ENCODE data around the gene SPDYE1.
"Not testable (repeated sequence)": the region's sequence is repeated elsewhere in the genome, so short reads cannot be mapped to it uniquely, and the experiment has no call there.

SPDYE1 gene
- total RNA-seq, result 0 to 0.19 (median 0) reads per million in 3 donors

- H3K4me3 ChIP-seq (ENCODE audit: insufficient read depth, low read depth, low read length, poor library complexity, severe bottlenecking); DNase-seq: not testable (repeated sequence)
Measured at GRCh38 chr7:43997532-43997931, at the start of gene SPDYE1. Gene SPDYE1 (plus strand): TSS chr7:43997897. CDS start chr7:43999950, 2,053 bp downstream.

GRCh38 chr7:43952028-43952427, 45.7 kb upstream of the SPDYE1 start:
- H3K36me3 ChIP-seq (ENCODE audit: control insufficient read depth, insufficient read depth, low read length), result peaks cover 13% of the 10 kb centered on the region
- no peak for DNase-seq
- no peaks in the 10 kb centered on the region for H3K9me3 ChIP-seq (ENCODE audit: control insufficient read depth, low read length)
- no peaks in the 10 kb centered on the region for H3K27me3 ChIP-seq (replicated peaks; ENCODE audit: control insufficient read depth, insufficient read depth, low read length, poor library complexity, severe bottlenecking)
- no peak overlapping the region for H3K4me3 ChIP-seq (ENCODE audit: insufficient read depth, low read depth, low read length, poor library complexity, severe bottlenecking)
- no peak overlapping the region for H3K27ac ChIP-seq (ENCODE audit: insufficient read depth, low read length, poor library complexity, severe bottlenecking)
- H3K4me1 ChIP-seq (ENCODE audit: control insufficient read depth, insufficient read depth, low read length, poor library complexity, severe bottlenecking), result peaks cover 4% of the 10 kb centered on the region

More at GRCh38 chr7:43997532-43997931, at the start of gene SPDYE1:
- H3K27me3 ChIP-seq (replicated peaks; ENCODE audit: control insufficient read depth, insufficient read depth, low read length, poor library complexity, severe bottlenecking); H3K4me1 ChIP-seq (ENCODE audit: control insufficient read depth, insufficient read depth, low read length, poor library complexity, severe bottlenecking); H3K27ac ChIP-seq (ENCODE audit: insufficient read depth, low read length, poor library complexity, severe bottlenecking); H3K36me3 ChIP-seq (ENCODE audit: control insufficient read depth, insufficient read depth, low read length); H3K9me3 ChIP-seq (ENCODE audit: control insufficient read depth, low read length): not testable (repeated sequence)

GRCh38 chr7:43953071-43953470, 44.6 kb upstream of the SPDYE1 start:
- H3K36me3 ChIP-seq (ENCODE audit: control insufficient read depth, insufficient read depth, low read length), result peaks cover 13% of the 10 kb centered on the region
- no peak overlapping the region for H3K27ac ChIP-seq (ENCODE audit: insufficient read depth, low read length, poor library complexity, severe bottlenecking)
- no peaks in the 10 kb centered on the region for H3K9me3 ChIP-seq (ENCODE audit: control insufficient read depth, low read length)
- no peak for DNase-seq
- no peak overlapping the region for H3K4me3 ChIP-seq (ENCODE audit: insufficient read depth, low read depth, low read length, poor library complexity, severe bottlenecking)
- no peaks in the 10 kb centered on the region for H3K27me3 ChIP-seq (replicated peaks; ENCODE audit: control insufficient read depth, insufficient read depth, low read length, poor library complexity, severe bottlenecking)
- peaks cover 4% of the 10 kb centered on the region for H3K4me1 ChIP-seq (ENCODE audit: control insufficient read depth, insufficient read depth, low read length, poor library complexity, severe bottlenecking)

GRCh38 chr7:43954524-43955228, 43.0 kb upstream of the SPDYE1 start:
- Histone ChIP-seq H3K36me3 (ENCODE audit: control insufficient read depth, insufficient read depth, low read length) (peaks cover 9% of the 10 kb centered on the region), H3K27ac (ENCODE audit: insufficient read depth, low read length, poor library complexity, severe bottlenecking) (no peak overlapping the region)
- no peak for DNase-seq

DNA sequence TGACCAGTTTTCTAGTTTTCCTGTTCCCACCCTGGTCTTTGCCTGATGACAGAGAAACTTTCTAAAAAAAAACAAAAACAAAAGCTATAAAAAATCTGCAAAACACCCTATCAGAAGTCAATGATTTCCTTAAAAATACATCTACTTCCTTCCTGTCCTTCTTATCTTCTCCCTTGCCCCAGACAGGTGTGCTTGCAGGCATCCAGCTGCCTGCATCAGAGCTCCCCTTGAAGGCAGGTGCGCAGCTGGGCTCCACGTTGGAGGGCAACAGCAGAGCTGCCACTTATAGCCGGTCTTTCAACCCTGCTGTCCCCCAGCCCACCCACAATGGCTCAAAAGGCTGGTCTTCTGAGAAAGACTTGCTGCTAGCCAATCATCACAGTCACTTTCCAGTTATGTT, 41.7 kb upstream of the SPDYE1 start:
- Histone ChIP-seq H3K9me3 (ENCODE audit: control insufficient read depth, low read length) (no peaks in the 10 kb centered on the region), H3K4me3 (ENCODE audit: insufficient read depth, low read depth, low read length, poor library complexity, severe bottlenecking) (no peak overlapping the region), H3K27ac (ENCODE audit: insufficient read depth, low read length, poor library complexity, severe bottlenecking) (no peak overlapping the region), H3K36me3 (ENCODE audit: control insufficient read depth, insufficient read depth, low read length) (peaks cover 9% of the 10 kb centered on the region), H3K27me3 (replicated peaks; ENCODE audit: control insufficient read depth, insufficient read depth, low read length, poor library complexity, severe bottlenecking) (no peaks in the 10 kb centered on the region), H3K4me1 (ENCODE audit: control insufficient read depth, insufficient read depth, low read length, poor library complexity, severe bottlenecking) (peaks cover 4% of the 10 kb centered on the region)
- no peak for DNase-seq

More at GRCh38 chr7:43954524-43955228, 43.0 kb upstream of the SPDYE1 start:
- H3K4me1 ChIP-seq (ENCODE audit: control insufficient read depth, insufficient read depth, low read length, poor library complexity, severe bottlenecking), result peaks cover 4% of the 10 kb centered on the region
- H3K27me3 ChIP-seq (replicated peaks; ENCODE audit: control insufficient read depth, insufficient read depth, low read length, poor library complexity, severe bottlenecking), result no peaks in the 10 kb centered on the region
- no peaks in the 10 kb centered on the region for H3K9me3 ChIP-seq (ENCODE audit: control insufficient read depth, low read length)
- H3K4me3 ChIP-seq (ENCODE audit: insufficient read depth, low read depth, low read length, poor library complexity, severe bottlenecking), result no peak overlapping the region

- no peak overlapping the region for H3K27ac ChIP-seq (ENCODE audit: insufficient read depth, low read length, poor library complexity, severe bottlenecking)
- no peak for DNase-seq
- no peaks in the 10 kb centered on the region for H3K27me3 ChIP-seq (replicated peaks; ENCODE audit: control insufficient read depth, insufficient read depth, low read length, poor library complexity, severe bottlenecking)
- H3K9me3 ChIP-seq (ENCODE audit: control insufficient read depth, low read length), result no peaks in the 10 kb centered on the region
- no peaks in the 10 kb centered on the region for H3K4me1 ChIP-seq (ENCODE audit: control insufficient read depth, insufficient read depth, low read length, poor library complexity, severe bottlenecking)
- no peak overlapping the region for H3K4me3 ChIP-seq (ENCODE audit: insufficient read depth, low read depth, low read length, poor library complexity, severe bottlenecking)
- H3K36me3 ChIP-seq (ENCODE audit: control insufficient read depth, insufficient read depth, low read length), result no peaks in the 10 kb centered on the region
Measured at GRCh38 chr7:43960933-43961332, 36.8 kb upstream of the SPDYE1 start.

DNA sequence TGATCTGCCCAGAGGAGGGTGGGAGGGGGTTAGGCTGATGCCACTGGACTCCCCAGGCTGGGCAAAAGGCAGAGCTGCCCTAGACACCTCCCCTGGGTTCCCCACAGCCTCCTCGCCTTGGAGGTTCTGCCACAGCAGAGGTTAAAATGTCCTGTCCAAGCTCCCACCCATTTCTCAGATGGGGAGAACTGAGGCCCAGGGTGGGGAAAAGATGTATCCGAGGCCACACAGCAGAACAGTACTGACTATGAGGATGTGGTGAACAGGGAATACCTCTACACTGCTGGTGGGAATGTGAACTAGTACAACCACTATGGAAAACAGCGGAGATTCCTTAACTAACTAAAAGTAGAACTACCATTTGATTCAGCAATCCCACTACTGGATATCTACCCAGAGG, 31.3 kb upstream of the SPDYE1 start:
- H3K36me3 ChIP-seq (ENCODE audit: control insufficient read depth, insufficient read depth, low read length); H3K9me3 ChIP-seq (ENCODE audit: control insufficient read depth, low read length); H3K4me1 ChIP-seq (ENCODE audit: control insufficient read depth, insufficient read depth, low read length, poor library complexity, severe bottlenecking); H3K27ac ChIP-seq (ENCODE audit: insufficient read depth, low read length, poor library complexity, severe bottlenecking); H3K27me3 ChIP-seq (replicated peaks; ENCODE audit: control insufficient read depth, insufficient read depth, low read length, poor library complexity, severe bottlenecking); DNase-seq; H3K4me3 ChIP-seq (ENCODE audit: insufficient read depth, low read depth, low read length, poor library complexity, severe bottlenecking): not testable (repeated sequence)

DNA sequence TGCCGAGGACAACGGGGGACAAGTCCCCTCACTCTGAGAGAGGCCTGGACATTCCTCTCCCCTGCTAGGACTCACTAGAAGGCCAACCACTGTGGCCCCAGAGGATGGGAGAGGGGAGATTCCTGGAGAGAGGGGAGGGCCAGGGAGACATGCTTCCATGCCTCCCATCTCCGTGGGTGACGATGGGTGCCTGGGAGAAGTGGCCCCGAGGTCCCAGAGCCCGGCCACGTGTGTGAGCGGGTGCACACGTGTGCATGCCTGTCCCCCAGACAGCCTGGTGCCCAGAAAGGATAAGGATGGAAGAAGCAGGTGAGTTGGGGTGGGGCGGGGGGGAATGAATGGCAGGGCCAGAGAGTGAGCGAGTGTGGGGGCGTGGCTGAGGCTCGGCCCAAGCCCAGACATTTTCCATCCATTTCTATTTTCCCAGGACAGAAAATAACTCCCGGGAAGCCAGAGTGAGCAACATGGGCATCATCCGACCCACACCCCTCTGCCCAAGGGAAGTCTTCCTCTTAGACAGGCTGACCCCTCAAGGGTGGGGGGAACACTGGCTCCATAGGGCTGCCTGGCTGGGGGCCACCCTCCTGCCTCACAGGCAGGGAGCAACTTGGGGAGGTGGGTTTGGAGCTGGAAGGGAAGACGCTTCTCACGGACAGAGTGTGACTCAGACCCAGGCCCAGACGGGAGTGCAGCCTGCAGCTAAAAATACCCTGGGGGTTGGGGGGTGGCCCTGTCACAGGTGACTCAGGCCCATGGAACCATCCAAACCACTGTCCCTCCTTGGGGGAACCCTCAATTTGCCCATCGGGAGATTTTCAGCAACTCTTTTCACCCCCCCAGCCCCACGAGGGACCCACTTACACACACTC, 29.3 kb upstream of the SPDYE1 start:
- H3K27ac ChIP-seq (ENCODE audit: insufficient read depth, low read length, poor library complexity, severe bottlenecking); H3K9me3 ChIP-seq (ENCODE audit: control insufficient read depth, low read length); H3K36me3 ChIP-seq (ENCODE audit: control insufficient read depth, insufficient read depth, low read length); H3K4me3 ChIP-seq (ENCODE audit: insufficient read depth, low read depth, low read length, poor library complexity, severe bottlenecking); H3K4me1 ChIP-seq (ENCODE audit: control insufficient read depth, insufficient read depth, low read length, poor library complexity, severe bottlenecking); DNase-seq; H3K27me3 ChIP-seq (replicated peaks; ENCODE audit: control insufficient read depth, insufficient read depth, low read length, poor library complexity, severe bottlenecking): not testable (repeated sequence)

DNA sequence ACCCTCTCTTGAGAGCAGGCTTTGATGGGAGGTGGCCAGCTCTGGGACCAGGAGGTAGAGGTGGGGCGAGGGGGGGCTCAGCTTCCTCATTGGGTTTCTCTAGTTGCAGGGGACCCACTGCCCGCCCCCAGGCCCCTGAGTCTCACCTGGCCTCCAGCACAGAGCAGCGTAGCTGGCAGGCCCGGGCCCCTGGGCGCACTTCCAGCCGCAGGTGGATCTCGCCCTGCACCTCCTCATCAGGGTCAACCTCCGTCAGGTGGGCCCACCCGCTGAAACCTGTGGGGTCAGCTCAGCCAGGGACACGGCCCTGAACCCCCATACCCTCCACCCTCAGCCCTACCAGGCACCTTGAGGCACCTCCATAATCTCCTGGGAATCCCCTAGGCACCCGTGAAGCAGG, 28.1 kb upstream of the SPDYE1 start:
- H3K27me3 ChIP-seq (replicated peaks; ENCODE audit: control insufficient read depth, insufficient read depth, low read length, poor library complexity, severe bottlenecking); H3K36me3 ChIP-seq (ENCODE audit: control insufficient read depth, insufficient read depth, low read length); H3K4me1 ChIP-seq (ENCODE audit: control insufficient read depth, insufficient read depth, low read length, poor library complexity, severe bottlenecking); DNase-seq; H3K4me3 ChIP-seq (ENCODE audit: insufficient read depth, low read depth, low read length, poor library complexity, severe bottlenecking); H3K9me3 ChIP-seq (ENCODE audit: control insufficient read depth, low read length); H3K27ac ChIP-seq (ENCODE audit: insufficient read depth, low read length, poor library complexity, severe bottlenecking): not testable (repeated sequence)

DNA sequence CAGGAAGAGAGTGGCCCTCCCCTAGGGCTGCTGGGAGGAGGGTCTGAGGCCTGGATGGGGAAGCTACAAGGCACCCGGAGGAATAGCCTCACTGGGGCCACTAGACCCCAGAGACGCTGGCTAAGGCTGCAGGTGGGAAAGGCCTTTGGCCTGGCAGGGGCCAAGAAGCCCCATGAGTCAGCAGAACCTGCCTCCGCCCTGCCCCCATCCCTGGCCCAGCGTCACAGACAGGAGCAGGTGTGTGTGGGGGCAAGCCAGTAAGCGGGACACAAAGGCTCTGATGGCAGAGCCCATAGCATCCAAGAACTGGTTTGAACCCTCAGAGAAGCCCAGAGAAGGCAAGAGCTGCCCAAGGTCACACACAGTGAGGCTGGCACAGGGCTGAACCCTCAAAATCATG, 27.0 kb upstream of the SPDYE1 start:
- H3K9me3 ChIP-seq (ENCODE audit: control insufficient read depth, low read length); H3K27me3 ChIP-seq (replicated peaks; ENCODE audit: control insufficient read depth, insufficient read depth, low read length, poor library complexity, severe bottlenecking); H3K36me3 ChIP-seq (ENCODE audit: control insufficient read depth, insufficient read depth, low read length); H3K27ac ChIP-seq (ENCODE audit: insufficient read depth, low read length, poor library complexity, severe bottlenecking); H3K4me1 ChIP-seq (ENCODE audit: control insufficient read depth, insufficient read depth, low read length, poor library complexity, severe bottlenecking); H3K4me3 ChIP-seq (ENCODE audit: insufficient read depth, low read depth, low read length, poor library complexity, severe bottlenecking); DNase-seq: not testable (repeated sequence)

All from effector memory CD4-positive, alpha-beta T cell (primary cell).